Germinal center (tissue), 1 donor: Measurements from ENCODE around the gene UTP11.
"Not testable (repeated sequence)": the region's sequence is repeated elsewhere in the genome, so short reads cannot be mapped to it uniquely, and the experiment has no call there.

ENCODE experiments used
- DNase-seq: peaks from one replicate; pipeline ENCODE4 v3.0.0; 2012; ENCODE audit warnings: mixed read lengths, low spot score

The UTP11 gene, protein sequence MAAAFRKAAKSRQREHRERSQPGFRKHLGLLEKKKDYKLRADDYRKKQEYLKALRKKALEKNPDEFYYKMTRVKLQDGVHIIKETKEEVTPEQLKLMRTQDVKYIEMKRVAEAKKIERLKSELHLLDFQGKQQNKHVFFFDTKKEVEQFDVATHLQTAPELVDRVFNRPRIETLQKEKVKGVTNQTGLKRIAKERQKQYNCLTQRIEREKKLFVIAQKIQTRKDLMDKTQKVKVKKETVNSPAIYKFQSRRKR

DNA sequence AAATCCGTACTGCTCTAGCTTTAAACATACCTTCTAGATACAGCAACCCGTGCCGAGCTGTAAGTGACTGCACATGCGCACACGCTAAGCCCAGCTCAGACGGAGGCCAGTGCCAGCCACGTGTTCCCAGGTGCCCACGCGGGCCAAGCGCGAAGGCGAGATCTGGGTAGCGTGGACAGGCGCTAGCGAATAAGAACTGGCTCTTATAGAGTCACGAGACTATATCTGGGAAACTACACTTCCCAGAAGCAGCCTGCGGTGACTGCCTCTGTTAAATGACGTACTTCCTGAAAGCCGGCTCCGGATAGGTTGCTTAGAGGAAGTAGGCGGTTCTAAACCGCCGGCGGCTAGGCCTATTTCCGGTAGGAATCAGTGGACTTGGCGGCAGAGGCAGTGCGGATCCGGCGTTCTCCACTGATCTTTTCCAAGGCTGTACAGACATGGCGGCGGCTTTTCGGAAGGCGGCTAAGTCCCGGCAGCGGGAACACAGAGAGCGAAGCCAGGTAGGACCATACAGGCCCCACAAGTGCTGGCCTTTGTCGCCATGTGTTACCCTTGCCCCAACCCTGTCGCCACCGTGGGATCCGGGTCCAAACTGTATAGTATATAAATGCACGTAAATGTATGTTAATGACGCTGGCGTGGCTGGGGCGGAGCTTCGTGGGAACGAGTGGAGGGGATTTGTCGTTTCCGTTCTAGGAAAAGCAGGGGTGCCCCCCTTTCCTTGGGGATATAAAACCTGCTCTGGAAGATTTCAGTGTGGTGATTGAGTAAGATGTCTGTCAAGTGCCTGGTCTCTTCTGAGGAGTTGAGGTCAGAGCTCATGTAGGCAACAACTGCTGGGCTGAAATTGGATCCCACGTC, at the start of gene UTP11:
TSS of gene UTP11 (plus strand) at position 372 of the 864 bp plus-strand sequence. CDS start at position 441, 69 bp downstream.
- DNase-seq = peak; percentile 96

DNA sequence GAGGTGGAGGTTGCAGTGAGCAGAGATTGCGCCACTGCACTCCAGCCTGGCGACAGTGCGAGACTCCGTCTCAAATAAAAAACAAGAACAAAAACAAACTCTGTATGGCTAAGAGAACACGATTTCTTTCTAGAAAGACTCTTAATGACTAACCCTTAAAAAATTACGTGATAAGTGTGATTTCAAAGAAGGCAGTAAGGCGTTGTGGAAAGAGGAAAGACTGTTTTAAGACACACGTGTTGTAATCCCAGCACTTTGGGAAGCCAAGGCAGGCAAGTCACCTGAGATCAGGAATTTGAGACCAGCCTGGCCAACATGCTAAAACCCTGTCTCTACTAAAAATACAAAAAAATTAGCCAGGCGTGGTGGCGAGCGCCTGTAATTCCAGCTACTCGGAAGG, 48.4 kb upstream of the UTP11 start:
- DNase-seq = not testable (repeated sequence)

DNA sequence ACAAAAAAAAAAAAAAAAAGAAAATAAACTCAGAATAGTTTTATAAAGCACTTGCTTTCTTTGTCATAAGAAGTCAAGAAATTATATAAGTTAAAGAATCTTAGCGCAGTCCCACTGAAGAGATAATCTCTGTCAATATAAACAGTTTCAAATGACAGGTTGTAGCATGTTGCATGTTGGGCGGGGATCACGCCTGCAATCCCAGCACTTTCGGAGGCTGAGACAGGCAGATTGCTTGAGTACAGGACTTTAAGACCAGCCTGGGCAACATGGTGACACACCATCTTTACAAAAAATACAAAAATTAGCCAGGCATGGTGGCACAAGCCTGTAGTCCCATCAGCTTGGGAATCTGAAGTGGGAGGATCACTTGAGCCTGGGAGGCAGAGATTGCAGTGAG, 47.2 kb upstream of the UTP11 start:
- no peak for DNase-seq

DNA sequence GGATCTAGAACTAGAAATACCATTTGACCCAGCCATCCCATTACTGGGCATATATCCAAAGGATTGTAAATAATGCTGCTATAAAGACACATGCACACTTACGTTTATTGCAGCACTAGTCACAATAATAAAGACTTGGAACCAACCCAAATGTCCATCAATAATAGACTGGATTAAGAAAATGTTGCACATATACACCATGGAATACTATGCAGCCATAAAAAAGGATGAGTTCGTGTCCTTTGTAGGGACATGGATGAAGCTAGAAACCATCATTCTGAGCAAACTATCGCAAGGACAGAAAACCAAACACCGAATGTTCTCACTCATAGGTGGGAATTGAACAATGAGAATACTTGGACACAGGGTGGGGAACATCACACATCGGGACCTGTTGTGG, 38.9 kb upstream of the UTP11 start:
- not testable (repeated sequence) for DNase-seq

DNA sequence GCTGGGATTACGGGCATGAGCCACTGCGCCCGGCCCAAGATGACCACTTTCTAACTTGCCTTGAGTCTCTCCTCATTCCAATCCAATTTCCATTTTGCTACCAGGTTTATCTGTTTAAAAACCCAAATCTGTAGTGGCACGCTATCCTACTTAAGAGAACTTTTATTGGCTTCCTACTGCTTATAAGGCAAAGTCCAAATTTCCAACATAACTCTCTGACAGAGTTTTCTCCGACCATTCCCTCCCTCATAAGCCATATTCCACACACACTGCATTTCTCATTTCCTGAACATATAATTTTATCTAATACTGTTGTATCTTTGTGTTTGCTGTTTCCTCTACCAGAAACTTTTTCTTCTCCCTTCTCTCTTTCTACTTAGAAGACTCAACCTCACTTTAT, 38.0 kb upstream of the UTP11 start:
- no peak for DNase-seq

DNA sequence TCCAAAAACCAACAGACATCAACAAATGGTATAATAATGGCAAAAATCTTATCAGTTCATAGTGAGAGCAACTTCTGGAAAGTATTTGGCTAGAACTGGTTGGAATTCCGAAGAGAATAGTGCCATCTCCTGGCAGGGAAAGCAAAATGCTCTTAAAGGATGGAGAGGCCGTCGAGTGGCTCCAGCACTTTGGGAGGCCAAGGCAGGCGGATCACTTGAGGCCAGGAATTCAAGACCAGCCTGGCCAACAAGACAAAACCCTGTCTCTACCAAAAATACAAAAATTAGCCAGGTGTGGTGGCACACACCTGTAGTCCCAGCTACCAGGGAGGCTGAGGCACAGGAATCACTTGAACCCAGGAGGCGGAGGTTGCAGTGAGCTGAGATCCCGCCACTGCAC, 37.5 kb upstream of the UTP11 start:
- DNase-seq = not testable (repeated sequence)

DNA sequence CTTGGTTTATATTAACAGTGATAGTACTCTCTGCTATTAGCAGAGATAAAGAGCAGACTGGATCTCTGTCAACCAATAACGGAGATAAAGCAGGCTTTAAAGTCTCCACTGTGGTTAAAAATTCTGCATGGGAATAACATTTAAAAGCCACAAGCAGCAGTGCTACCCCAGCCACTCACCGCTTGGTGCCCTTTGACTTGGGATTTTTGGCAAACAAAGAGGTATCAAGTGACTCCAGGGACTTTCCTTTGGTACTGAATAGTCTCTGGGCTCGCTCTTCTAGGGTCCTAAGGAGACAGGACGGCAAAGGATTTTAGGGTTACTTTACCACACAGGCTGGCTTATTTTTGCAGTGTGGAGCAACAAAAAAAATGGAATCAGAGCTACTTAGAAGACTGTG, 34.0 kb upstream of the UTP11 start:
- no peak for DNase-seq

DNA sequence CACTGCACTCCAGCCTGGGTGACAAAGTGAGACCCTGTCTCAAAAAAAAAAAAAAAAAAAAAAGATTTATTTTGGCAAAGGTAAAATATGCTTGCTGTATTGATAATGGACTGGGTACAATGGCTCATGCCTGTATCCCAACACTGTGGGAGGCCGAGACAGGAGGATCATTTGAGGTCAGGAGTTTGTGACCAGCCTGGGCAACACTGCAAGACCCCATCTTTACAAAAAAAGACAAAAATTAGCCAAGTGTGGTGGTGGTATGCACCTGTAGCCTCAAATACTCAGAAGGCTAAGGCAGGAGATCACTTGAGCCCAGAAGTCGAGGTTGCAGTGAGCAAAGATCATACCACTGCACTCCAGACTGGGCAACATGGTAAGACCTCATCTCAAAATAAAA, 29.0 kb upstream of the UTP11 start:
- no peak for DNase-seq

DNA sequence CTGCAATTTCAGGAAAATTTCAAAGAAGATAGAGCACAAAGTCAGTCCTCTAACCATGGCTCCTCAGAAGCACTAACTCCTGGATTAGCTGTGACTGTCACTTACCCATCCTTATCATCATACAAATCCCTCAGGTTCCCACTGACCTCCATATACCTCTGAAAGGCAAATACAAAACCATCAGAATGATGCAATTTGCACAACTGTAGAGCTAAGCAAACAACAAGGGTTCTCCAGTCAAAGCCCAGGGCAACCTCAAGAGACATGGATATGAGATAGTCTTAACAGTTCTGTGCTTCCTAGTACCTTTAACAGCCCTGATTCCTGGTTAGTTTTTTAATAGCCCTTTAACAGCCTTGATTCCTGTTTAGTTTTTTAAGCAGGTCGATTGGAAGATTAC, 24.9 kb upstream of the UTP11 start:
- no peak for DNase-seq

DNA sequence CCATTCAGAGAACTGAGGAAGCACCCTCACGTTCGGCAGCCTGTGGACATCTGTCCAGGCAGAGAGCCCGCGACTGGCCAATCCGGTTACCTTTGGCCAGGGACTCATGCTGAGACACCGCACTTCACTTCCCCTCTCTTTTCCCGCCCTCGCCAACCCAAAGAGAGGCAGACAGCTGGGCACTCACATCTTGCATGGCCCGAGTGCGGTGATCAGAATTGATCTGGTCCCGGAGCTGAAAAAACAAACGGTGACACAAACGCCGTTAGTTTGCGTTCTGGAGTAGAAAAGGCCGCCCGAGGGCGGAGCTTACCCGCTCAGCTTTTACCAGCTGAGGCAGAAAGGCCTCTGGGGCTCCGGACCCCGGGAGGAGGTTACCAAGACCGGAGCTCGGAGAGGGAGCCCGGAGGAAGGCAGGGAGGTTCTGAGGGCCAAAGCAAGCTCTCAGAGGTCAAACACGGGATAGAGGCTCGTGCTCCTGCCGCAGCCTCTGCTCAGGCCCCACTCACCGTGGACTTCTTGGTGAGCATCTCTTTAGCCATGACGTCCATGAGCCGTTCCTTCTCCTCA, 23.1 kb upstream of the UTP11 start:
- DNase-seq = peak; percentile 53

DNA sequence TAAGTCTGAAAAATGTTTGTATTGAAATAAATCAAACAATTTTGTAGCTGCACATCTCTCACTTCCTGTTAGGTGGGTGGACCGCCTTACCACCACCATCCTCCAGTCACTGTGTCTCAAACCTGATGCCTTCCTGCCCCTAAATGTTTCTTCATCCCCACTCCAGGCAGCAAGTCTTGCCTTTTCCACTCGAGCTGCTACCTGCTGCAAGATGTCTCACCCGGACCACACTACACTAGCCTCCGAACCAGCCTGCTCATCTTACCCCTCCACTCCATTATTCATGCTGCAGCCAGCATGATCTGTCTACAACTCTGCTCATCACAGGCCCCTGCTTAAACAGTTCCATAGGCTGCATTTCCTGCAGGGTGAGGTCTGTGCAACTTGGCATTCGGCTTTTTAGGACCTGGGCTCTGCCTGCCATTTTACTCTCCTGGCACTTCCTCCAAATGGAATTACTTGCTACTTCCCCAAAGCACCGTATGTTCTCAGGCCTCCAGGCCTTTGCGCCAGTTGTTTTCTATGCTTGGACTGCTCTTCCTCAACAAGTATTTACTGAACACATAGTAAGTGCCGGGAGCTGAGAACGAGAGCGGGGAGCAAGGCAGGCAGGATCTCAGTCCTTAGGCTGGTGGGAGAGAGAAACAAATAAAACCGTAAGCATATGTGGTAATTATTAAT, 17.5 kb upstream of the UTP11 start:
- no peak for DNase-seq

DNA sequence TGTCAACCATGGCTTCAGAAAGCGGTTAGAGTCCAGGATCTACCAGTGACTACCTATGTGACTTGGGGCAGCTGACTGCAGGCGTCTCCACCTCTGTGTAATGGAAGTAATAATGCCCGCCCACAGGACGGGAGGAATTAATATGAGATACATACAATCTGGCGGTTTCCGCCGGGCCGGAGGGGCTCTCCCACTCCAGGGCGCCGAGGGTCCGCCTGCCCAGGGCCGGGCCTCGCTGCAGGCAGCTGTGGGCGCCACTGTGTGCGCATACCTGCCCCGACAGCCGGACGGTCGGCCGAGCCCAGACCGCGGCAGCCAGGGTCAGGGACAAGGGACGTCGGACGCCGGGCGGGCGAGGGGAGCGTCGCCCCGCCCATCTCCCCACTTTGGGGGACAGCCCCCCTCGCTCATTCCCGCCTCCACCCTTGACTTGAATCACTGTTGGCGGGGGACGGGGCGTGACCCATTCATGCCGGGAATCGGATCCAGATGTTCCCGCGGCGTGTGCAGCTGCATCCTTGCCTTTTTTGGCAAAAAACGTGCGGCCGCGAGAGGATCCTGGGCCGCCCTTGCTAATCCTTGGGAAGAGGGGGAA, 16.7 kb upstream of the UTP11 start:
- DNase-seq = peak; percentile 9

DNA sequence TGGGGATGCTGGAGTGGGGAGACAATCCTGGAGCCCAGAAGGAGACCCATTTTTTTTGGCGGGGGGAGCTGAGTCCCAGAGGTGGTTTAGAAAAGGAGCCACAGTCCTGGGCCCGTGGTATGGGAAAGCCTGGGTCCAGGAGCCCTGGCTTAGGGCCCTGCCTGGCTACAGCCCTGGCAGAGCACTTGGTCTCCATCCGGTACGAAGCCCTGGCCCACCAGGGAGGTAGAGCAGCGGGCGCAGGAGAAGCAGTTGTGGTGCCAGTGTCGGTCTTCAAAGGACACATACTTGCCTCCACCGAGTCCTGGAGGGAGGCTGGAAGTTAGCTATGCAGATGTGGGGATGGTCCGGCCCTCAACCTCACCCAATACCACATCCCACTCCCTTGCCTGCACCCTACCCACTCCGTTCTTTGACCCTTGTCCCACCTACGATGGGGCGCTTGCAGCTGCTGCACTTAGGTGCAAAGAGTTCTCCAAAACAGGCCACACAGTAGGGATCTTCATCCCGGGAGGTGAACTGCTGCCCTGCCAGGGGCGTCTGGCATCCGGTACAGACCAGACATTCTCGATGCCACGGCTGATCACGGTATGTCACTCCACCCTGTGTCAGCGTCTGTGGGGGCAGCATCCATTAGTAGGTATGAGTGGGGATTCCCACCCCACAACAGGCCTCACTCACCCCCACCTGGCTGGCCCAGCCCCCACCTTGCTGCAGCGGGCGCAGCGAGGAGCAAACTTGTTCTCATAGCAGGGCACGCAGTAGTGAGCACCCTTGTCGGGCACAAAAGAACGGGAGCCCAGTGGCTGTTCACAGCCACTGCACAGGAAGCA, 15.1 kb upstream of the UTP11 start:
- DNase-seq = no peak

DNA sequence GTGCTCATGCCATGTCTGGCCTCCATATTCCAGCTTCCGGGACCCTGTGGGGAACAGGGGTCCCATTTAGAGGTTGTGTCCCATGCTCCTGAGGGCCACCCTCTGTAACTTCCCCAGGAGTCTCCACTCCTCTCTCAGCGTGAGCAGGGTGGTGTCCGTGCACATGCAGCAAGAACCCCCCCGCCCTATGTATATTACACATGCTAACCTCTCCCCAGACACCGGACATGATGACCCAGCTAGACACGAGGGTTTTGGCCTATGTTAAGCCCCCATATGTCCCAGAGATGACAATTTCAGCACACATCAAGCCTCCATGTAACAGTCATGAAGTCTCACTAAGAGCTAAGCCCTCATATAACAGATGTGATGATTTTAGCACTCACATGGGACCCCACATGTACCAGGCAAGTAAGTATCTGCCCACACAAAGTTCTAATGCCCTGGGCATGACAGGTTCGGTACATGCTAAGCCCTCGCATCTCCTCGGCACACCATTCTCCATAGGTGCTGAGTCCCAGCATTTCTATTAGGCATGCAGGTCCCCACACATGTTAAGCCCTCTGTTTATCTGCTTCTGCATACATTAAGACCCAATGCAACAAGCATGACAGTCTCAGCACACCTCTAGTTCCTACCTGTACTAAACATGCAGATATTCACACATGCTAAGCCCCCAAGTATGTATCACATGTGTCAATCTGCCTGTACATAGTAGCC, 14.3 kb upstream of the UTP11 start:
- DNase-seq = no peak

DNA sequence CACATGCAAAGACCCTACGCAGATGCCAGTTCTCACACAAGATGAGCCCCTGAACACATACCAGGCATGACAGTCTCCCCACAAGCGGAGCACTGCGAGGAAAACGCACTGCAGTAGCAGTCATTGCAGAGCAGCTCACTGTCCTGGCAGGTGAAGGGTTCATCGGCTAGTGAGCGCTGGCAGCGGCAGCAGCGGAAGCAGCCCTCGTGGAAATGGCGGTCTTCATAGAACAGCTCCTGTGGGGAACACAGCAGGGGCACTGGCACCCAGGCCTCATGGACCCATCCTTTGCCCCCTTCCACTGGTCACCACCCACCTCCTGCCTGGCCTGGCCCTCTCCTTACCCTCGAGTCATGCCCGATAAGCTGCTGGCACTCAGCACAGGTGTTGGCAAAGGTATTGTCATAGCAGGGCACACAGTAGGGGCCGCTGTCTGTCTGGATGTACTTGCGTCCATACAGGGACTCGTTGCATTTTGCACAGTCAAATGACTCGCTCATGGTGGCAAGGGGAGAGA, 13.6 kb upstream of the UTP11 start:
- DNase-seq = no peak

DNA sequence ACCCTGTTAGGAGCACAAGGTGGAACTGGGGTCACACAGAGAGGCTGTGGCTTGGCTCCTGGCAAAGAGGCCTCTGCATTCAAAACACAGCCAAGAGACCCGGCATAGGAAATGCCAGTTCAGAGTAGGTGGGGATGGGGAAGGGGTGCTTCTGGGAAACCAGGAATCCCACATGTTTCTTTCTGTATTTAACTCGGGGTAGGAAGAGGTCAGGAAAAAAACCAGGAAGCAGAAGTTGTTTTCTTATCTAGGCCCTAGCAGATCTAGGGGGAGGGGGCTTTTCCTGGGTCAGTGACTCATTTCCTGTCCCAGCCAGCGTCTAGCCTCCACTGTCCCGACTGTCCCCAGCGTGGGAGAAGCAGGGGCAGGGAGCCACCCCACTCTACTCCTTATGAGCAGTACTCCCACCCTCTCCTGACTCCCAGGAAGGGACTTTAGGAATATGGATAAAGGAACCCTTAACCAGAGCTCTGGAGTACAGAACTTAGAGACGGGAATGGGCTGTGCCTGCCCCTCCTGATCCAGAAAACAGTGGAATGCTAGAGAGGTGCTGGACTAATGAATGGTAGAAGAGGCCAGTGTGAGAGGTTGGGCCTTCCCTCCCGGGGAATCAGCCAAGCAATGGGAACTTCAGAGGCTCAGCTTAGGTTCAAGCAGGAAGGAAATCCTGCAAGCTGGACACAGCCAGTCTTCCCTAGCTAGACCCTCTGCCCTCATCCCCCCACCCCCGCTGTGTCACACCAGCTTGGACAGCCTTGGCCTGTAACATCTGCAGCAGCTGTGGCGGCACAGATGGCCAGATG, 12.9 kb upstream of the UTP11 start:
- no peak for DNase-seq

DNA sequence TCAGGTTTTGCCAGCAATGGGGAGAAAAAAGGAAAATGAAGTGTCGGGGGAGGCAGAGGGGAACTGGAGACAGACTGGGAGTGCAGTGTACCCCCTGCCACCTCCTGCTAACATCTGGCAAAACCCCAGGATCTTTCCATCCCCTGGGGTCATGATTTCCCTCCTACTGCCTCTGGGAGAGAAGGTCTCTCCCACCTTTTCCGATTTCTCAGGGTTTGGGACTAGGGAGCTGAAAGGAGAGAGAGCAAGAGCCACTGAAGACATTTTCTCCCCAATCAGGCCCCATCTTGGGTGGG, 12.4 kb upstream of the UTP11 start:
- DNase-seq = no peak

DNA sequence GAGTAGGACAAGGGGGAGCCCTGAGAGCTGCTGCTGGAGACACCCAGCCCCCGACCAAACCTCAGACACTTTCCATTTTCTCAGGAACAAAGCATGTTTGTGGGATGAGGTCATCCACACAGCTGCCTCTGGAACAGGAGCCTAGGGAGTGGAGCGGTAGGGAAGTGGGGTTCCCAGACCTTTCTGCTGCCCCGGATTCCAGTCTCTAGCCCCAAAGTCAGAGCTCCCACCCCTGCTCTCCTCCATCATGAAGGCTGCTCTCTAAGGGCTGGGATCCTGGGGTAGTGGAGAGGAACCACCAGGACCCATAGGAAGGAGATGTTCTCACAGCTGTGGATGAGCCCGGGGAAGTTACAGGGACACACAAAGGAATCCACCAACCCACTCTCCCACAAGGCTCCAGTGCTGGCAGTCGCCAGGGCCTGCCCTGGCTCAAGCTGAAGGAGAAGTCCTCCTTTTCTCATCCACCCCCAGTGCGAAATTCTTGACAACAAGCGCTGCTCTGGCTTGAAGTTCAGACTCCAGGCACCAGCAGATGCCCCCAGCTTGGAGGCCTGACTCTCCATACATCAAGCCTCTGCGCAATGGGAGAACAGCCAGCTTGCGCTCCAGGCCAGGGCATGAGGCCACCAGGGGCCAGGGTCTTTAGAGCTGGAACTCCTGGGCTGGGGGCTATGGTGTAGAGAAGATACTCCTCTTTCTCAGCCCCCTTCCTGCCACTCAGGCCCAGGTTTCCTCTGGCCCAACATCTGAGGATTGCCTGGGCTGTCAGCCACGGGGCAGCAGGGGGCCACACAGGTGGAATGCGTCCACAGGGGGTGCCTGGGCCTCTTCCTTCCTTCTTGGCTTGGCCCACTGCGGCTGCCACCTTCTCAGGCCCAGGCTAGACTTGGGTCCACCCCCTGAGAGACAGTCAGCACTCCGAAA, 11.7 kb upstream of the UTP11 start:
- DNase-seq = no peak
